NCI-H128 (cell line): ENCODE measurements around the gene AP1M2.

ENCODE experiments used
- DNase-seq: peaks from one replicate; lab custom pipeline; 2025; ENCODE audit not compliant: unreplicated experiment; lab: John Stamatoyannopoulos, UW

Gene AP1M2

GRCh38 chr19:10587022-10587838 is at the start of gene AP1M2:
AP1M2 (minus strand) TSS chr19:10587312; CDS start chr19:10587231, 81 bp downstream.
- peak; percentile 14 for DNase-seq

DNA sequence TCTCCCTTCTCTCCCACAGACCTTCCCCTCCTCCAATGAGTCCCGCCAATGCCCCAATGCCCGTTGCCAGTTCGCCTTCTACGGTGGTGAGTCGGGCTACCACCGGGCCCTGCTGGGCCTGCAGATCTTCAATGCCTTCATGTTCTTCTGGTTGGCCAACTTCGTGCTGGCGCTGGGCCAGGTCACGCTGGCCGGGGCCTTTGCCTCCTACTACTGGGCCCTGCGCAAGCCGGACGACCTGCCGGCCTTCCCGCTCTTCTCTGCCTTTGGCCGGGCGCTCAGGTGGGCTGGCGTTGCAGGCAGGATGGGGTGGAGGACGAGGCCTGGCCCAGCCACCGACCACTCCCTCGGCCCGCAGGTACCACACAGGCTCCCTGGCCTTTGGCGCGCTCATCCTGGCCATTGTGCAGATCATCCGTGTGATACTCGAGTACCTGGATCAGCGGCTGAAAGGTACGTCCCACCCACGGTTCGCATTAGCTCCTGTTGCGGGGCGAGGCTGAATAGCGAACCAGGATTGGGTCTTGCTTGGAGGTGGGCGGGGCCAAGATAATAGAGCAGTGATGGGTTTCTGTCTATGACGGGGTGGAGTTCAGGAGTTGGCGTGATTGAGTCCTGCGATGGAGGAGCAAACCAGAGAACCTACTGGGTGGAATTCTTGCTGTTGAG is 49.3 kb upstream of the AP1M2 start:
- no peak for DNase-seq

DNA sequence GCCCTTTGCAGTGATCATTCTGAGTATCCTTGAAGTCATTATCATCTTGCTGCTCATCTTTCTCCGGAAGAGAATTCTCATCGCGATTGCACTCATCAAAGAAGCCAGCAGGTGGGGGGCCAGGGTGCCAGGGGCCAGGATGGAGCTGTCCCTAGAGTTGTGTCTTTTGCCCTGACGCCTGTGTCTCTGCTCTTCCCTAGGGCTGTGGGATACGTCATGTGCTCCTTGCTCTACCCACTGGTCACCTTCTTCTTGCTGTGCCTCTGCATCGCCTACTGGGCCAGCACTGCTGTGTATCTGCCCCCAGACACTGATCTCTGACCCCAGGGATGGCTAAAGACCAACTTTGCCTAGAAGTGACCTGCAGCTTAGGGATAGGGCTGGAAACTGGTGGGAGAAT is 47.9 kb upstream of the AP1M2 start:
- no peak for DNase-seq

- no peak for DNase-seq
Observed at GRCh38 chr19:10634430-10634829, 47.3 kb upstream of the AP1M2 start.

- DNase-seq, result no peak
Observed at GRCh38 chr19:10631874-10632273, 44.8 kb upstream of the AP1M2 start.

- DNase-seq, result no peak
Observed at GRCh38 chr19:10625762-10626138, 38.6 kb upstream of the AP1M2 start.

DNA sequence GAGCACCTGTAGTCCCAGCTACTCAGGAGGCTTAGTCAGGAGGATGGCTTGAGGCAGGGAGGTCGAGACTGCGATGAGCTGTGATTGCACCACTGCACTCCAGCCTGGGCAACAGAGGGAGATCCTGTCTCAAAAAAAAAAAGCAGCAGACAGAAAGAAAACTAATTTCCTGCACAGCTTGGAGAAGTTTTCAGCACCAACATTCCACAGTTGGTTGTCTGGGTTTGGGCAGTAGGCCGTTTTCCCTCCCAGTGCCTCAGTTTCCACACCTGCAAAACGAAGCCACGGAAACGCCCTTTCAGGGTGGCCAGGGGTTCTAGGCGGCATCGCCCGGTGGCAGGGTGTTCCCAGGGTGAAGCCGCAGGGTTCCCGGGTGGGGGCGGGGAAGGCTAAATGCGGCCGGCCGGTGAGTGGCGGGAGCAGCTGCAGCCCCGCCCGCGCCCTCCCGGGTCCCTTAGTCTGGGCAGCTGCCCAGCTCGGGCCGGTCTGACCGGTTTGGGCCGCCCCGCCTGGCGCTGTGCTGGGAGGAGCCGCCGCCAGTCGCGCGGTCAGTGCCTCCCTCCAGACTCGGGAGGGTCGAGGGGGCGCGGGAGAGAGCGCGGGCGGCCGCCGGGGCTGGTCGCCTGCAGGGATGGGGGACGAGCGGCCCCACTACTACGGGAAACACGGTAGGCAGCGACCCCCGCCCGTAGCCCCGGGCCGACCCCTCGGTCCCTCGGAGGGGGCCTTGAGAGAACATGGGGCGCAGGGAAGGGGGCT is 38.1 kb upstream of the AP1M2 start, which contains the start of gene SLC44A2:
Gene SLC44A2, plus strand, starts transcription at position 551 of the 759 bp plus-strand sequence. Its CDS starts 81 bp downstream, at position 632.
- DNase-seq, result peak; percentile 18

DNA sequence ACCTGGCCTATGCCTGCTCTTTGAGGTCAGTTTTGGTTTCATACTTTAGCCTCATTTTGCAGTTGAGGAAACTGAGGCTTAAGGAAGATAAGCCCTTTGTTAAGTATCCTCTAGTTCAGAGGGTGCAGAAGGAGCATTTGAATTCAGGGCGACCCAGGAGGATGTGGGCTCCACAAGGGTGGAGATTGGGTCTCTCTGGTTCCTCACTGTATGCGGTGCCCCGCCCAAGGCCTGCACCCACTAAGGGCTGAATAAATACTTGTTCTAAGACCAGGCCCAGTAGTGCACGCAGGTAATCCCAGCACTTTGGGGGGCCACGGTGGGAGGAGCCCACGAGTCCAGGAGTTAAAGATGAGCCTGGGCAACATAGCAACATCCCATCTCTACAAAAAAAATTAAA is 37.5 kb upstream of the AP1M2 start:
- DNase-seq, result no peak

- DNase-seq, result no peak
Observed at GRCh38 chr19:10621966-10622365, 34.9 kb upstream of the AP1M2 start.

- no peak for DNase-seq
Observed at GRCh38 chr19:10620786-10621185, 33.7 kb upstream of the AP1M2 start.

DNA sequence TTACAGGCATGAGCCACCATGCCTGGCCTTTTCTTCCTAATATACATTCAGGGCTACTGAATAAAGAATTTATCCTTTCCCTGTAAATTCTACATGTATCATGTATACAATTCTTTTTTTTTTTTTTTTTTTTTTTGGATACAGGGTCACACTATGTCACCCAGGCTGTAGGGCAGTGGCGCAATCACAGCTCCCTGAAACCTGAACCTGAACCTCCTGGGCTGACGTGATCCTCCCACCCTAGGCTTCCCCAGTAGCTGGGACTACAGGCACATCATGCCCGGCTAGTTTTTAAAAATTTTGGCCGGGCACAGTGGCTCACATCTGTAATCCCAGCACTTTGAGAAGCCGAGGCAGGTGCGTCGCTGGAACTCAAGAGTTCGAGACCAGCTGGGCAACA is 31.7 kb upstream of the AP1M2 start:
- no peak for DNase-seq

DNA sequence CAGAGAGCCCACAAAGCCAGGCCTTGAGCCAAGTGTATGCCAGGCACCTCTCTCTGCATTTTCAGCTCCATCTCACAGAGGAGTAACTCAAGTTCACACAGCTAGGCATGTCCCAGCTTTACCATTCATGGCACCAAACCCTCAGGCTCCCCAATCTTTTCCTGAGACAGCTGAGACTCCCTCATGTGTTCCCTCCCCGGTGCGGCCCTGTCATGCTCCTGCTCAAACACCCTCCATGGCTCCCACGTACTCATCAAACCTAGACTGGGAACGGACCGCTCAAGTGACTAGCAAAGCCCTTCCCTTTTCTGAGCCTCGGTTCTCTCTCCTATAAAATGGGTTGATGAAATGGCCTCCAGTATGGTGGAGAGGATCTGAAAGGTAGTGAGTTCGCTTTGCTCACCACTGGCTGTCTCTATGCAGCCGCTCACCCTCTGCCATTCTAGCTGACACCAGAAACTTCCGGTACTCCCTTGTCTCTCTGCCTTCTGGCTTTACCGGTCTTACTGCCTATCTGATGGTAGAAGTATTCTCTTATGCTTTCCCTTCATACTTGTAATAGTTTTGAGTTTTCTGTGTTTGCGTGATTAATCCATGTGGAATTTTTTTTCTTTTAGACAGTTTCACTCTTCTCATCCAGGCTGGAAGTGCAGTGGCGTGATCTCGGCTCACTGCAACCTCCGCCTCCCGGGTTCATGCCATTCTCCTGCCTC is 30.5 kb upstream of the AP1M2 start:
- no peak for DNase-seq

DNA sequence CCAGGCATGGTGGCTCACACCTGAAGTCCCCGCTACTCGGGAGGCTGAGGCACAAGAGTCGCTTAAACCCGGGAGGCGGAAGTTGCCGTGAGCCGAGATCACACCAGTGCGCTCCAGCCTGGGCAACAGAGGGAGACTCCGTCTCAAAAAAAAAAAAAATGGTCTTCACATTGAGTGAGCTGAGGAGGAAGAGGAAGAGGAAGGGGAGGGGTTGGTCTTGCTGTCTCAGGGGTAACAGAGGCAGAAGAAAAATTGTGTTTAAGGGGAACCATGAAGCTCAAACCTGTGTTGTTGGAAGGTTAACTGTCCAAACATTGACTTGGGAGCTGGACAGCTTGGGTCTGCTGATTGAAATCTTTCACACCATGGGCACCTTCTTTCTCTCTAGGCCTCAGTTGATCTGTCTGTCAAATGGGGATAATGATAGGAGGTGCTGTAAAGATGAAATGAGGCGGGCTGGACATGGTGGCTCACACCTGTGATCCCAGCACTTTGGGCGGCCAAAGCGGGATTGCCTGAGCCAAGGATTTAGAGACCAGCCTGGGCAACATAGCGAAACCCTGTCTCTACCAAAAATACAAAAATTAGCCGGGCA is 28.4 kb upstream of the AP1M2 start:
- DNase-seq, result no peak

DNA sequence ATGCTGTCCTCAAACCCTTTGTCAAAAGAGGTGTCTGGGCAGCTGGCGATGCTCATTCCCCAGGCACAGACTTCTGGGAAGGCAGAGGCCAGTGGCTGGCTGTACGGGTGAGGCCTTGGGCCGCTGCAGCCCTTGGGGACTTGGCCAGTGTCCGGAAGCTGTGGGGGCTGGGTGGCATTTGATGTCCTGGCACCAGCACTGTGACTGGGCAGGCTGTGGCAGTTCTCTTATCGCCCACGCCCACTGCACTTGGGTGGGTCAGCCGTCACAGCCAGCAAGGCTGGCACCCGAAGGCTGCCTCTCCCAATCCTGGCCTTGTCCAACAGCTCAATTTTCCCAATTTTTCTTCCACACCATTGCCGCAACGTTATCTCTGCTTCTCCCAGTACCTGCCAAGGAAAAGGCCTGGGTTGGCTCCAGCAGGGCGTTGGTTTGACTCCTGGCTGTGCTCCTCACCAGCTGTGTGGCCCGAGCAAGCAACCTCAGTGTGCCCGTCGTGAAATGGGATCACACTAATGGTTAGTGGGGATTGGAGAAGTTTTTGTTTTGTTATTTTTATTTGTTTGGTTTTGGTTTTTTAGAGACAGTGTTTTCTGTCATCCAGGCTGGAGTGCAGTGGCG is 25.5 kb upstream of the AP1M2 start:
- DNase-seq, result no peak

DNA sequence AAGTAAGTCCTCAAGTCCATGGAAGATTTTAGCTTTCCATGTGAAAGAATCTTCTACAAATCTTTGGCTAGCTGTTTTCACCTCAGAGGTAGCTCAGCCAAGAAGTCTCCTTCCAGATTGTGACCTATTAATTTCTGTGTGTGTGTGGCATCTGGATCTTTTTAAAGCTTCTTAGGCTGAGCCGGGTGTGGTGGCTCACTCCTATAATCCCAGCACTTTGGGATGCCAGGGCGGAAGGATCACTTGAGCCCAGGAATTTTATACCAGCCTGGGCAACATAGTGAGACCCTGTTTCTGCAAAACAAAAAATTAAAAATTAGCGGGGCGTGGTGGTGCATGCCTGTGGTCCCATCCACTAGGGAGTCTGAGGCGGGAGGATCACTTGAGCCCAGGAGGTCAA is 24.8 kb upstream of the AP1M2 start:
- no peak for DNase-seq

DNA sequence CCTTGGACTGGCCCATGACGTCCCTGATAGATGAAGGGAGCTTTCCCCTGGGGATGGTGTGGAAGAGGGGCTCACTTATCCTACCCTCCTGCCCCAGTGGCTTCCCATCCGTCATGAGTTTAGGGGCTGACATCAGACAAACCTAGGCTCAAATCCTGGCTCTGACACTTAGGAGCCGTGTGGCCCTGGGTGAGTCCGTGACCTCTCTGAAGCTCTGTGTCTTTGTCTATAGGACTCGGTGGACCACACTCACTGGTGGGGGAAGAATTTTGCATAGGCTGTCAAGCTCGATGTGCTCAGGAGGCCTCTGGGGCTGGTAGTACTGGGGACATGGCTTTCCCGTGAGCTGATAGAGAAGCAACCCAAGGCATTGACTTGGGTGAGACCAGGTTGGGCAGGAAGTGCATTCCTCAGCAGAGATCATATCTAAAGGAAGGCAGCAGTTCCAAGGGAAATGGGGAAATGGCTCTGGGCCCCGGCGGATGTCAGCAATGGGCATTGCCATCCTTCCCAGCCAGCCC is 17.4 kb upstream of the AP1M2 start:
- no peak for DNase-seq

DNA sequence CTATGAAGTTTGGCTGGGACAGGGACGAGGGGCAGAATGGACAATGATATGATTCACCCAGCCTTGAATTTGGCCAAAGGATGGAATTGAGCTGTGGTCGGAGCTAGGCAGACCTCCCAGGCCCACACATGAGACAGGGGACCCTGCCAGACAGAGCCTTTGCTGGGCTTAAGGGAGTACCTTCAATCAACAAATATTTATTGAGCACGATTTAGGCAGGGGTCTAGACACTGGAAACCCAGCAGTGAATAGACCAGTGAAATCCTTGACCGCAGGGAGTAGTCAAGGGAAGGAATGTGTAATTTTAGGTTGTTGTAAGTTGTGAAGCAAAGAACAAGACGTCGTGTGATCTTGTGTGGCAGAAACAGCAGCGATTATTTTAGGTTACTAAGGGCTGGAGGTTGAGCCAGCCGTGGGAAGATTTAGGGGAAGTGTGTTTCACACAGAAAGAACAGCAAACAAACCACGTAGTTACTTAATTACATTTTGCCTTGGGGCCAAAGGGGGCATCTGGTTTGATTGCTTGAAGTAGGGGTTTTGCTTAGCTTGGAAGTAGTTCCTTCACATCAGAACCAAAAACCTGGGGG is 16.9 kb upstream of the AP1M2 start:
- DNase-seq, result no peak

GRCh38 chr19:10603084-10603872 is 16.2 kb upstream of the AP1M2 start:
- DNase-seq, result no peak
